H9 (cell line): ENCODE results near the gene PIP5K1C. TPM values are rescaled to one million over a fixed set of nuclear protein-coding genes. Genes with fewer than 3 reads are reported as not detected.

ENCODE experiments used
- DNase-seq: peaks from one replicate; pipeline ENCODE4 v3.0.0-alpha.2; 2017
- H2AFZ ChIP-seq: one replicate; pipeline ENCODE4 v1.6.1; 2013; ENCODE audit warnings: mild to moderate bottlenecking, low read length, control low read depth, moderate library complexity
- H2AK5ac ChIP-seq: 2 replicates; pipeline ENCODE4 v1.6.1; 2013; ENCODE audit warnings: low read length, control low read depth, mixed read lengths; ENCODE audit not compliant: insufficient read length
- H2BK120ac ChIP-seq: one replicate; pipeline ENCODE4 v1.6.1; 2013; ENCODE audit warnings: low read depth, mild to moderate bottlenecking, low read length, control low read depth, inconsistent platforms; ENCODE audit not compliant: poor library complexity, severe bottlenecking
- H2BK12ac ChIP-seq: 2 replicates; pipeline ENCODE4 v1.6.1; 2013; ENCODE audit warnings: low read length, control low read depth, mixed read lengths, low read depth; ENCODE audit not compliant: insufficient read length
- H2BK15ac ChIP-seq: 2 replicates; pipeline ENCODE4 v1.6.1; 2013; ENCODE audit warnings: low read depth, low read length, control low read depth
- H2BK20ac ChIP-seq: one replicate; pipeline ENCODE4 v1.6.1; 2013; ENCODE audit warnings: low read depth, mild to moderate bottlenecking, low read length, control low read depth, inconsistent platforms; ENCODE audit not compliant: poor library complexity, severe bottlenecking
- H2BK5ac ChIP-seq: 2 replicates; pipeline ENCODE4 v1.6.1; 2013; ENCODE audit warnings: low read length, control low read depth, mixed read lengths; ENCODE audit not compliant: insufficient read length
- H3K14ac ChIP-seq: 2 replicates; pipeline ENCODE4 v1.6.1; 2013; ENCODE audit warnings: low read length, control low read depth; ENCODE audit not compliant: insufficient read depth
- H3K18ac ChIP-seq: 2 replicates; pipeline ENCODE4 v1.6.1; 2013; ENCODE audit warnings: low read depth, mild to moderate bottlenecking, mixed read lengths, low read length, control low read depth; ENCODE audit not compliant: insufficient read length
- H3K23ac ChIP-seq: 2 replicates; pipeline ENCODE4 v1.6.1; 2013; ENCODE audit warnings: low read length, control low read depth, mixed read lengths, low read depth; ENCODE audit not compliant: insufficient read length
- H3K23me2 ChIP-seq: 2 replicates; pipeline ENCODE4 v1.6.1; 2013; ENCODE audit warnings: low read depth, mild to moderate bottlenecking, mixed read lengths, low read length, control low read depth; ENCODE audit not compliant: insufficient read length, poor library complexity, severe bottlenecking
- H3K27ac ChIP-seq: 2 replicates; pipeline ENCODE4 v1.5.1; 2013; ENCODE audit warnings: low read length, control low read depth, mixed read lengths, low read depth; ENCODE audit not compliant: insufficient read length
- H3K27me3 ChIP-seq: 2 replicates; pipeline ENCODE4 v1.6.1; 2013; ENCODE audit warnings: low read length, control low read depth, inconsistent platforms; ENCODE audit not compliant: insufficient read depth
- H3K4ac ChIP-seq: 2 replicates; pipeline ENCODE4 v1.6.1; 2013; ENCODE audit warnings: low read depth, mild to moderate bottlenecking, control low read depth, inconsistent platforms, low read length, moderate library complexity
- H3K4me1 ChIP-seq: 2 replicates; pipeline ENCODE4 v1.6.1; 2013; ENCODE audit warnings: low read length, control low read depth, inconsistent platforms; ENCODE audit not compliant: insufficient read depth
- H3K4me2 ChIP-seq: 2 replicates; pipeline ENCODE4 v1.6.1; 2013; ENCODE audit warnings: low read length, control low read depth, mixed read lengths; ENCODE audit not compliant: insufficient read length, insufficient read depth
- H3K56ac ChIP-seq: 2 replicates; pipeline ENCODE4 v1.6.1; 2013; ENCODE audit warnings: low read depth, mild to moderate bottlenecking, mixed read lengths, low read length, control low read depth; ENCODE audit not compliant: insufficient read length
- H3K79me1 ChIP-seq: 2 replicates; pipeline ENCODE4 v1.6.1; 2013; ENCODE audit warnings: low read depth, mild to moderate bottlenecking, moderate library complexity, low read length, control low read depth, inconsistent platforms; ENCODE audit not compliant: insufficient read depth, poor library complexity, severe bottlenecking
- H3K79me2 ChIP-seq: 2 replicates; pipeline ENCODE4 v1.6.1; 2013; ENCODE audit warnings: low read length, control low read depth, inconsistent platforms; ENCODE audit not compliant: insufficient read depth
- H3K9ac ChIP-seq: 2 replicates; pipeline ENCODE4 v1.6.1; 2013; ENCODE audit warnings: low read length, control low read depth, mixed read lengths; ENCODE audit not compliant: insufficient read length; ENCODE audit errors: extremely low read depth
- H3K9me3 ChIP-seq: one replicate; pipeline ENCODE4 v1.6.1; 2013; ENCODE audit warnings: low read depth, low read length, inconsistent platforms; ENCODE audit not compliant: control insufficient read depth
- H3T11ph ChIP-seq: one replicate; pipeline ENCODE4 v1.6.1; 2013; ENCODE audit warnings: mild to moderate bottlenecking, low read length, control low read depth, inconsistent platforms
- H4K20me1 ChIP-seq: one replicate; pipeline ENCODE4 v1.6.1; 2013; ENCODE audit not compliant: control insufficient read depth, insufficient read length, insufficient read depth
- H4K5ac ChIP-seq: 2 replicates; pipeline ENCODE4 v1.6.1; 2013; ENCODE audit warnings: low read depth, mild to moderate bottlenecking, mixed read lengths, low read length, control low read depth; ENCODE audit not compliant: insufficient read length
- H4K8ac ChIP-seq: replicated peaks from 2 replicates; pipeline ENCODE4 v1.6.1; 2013; ENCODE audit warnings: low read length, control low read depth, mixed read lengths, low read depth; ENCODE audit not compliant: insufficient read length
- H4K91ac ChIP-seq: 2 replicates; pipeline ENCODE4 v1.6.1; 2013; ENCODE audit warnings: low read depth, mild to moderate bottlenecking, moderate library complexity, mixed read lengths, low read length, control low read depth; ENCODE audit not compliant: insufficient read length
- H3K27ac Mint-ChIP-seq, 3 experiments: 2 replicates in 2 of 3; 3 replicates in 1 of 3; pipeline ENCODE4 v1.8.0; 2020 to 2021; ENCODE audit warnings: mixed read lengths in 3 of 3, mild to moderate bottlenecking in 1 of 3, moderate library complexity in 1 of 3
- H3K27me3 Mint-ChIP-seq: 2 replicates; pipeline ENCODE4 v1.8.0; 2021; ENCODE audit warnings: low read depth, mild to moderate bottlenecking, moderate library complexity, mixed read lengths
- H3K36me3 Mint-ChIP-seq, 3 experiments: 2 replicates in 2 of 3; 3 replicates in 1 of 3; pipeline ENCODE4 v1.8.0; 2020 to 2021; ENCODE audit warnings: low read depth in 3 of 3, mixed read lengths in 3 of 3; ENCODE audit not compliant: insufficient read depth in 1 of 3
- H3K4me1 Mint-ChIP-seq, 2 experiments: 2 replicates each; pipeline ENCODE4 v1.8.0; 2020; ENCODE audit warnings: mixed read lengths in 2 of 2
- H3K4me3 Mint-ChIP-seq, 2 experiments: 2 replicates in 1 of 2; 3 replicates in 1 of 2; pipeline ENCODE4 v1.8.0; 2020 to 2021; ENCODE audit warnings: mild to moderate bottlenecking in 2 of 2, mixed read lengths in 2 of 2, moderate library complexity in 1 of 2
- H3K9me3 Mint-ChIP-seq, 2 experiments: 2 replicates in 1 of 2; 3 replicates in 1 of 2; pipeline ENCODE4 v1.8.0; 2020; ENCODE audit warnings: mild to moderate bottlenecking in 2 of 2, mixed read lengths in 2 of 2, moderate library complexity in 1 of 2
- CTCF ChIP-seq: fragments of 200-600 bp; sonication (generic); conservative IDR thresholded peaks from 3 replicates; pipeline ENCODE4 v1.8.0; 2021; ENCODE audit warnings: antibody characterized with exemption, mild to moderate bottlenecking
- WGBS: extraction: QIAGEN DNeasy Blood & Tissue Kit; methylation state at CpG from one replicate; pipeline ENCODE4 v1.1.7; 2013; ENCODE audit warnings: missing lambda C conversion rate, low lambda C conversion rate, mixed read lengths; ENCODE audit not compliant: insufficient read length; ENCODE audit errors: extremely low coverage; 5-methylcytosine and 5-hydroxymethylcytosine counted together
- total RNA-seq: library from RNA; stranded (reverse); gene quantifications from 2 replicates; pipeline ENCODE4 v1.2.1, GENCODE V29; 2021

The PIP5K1C gene
- total RNA-seq, 1 experiment from 2014 or later = 41.7 TPM

- Histone ChIP-seq H3K9ac (no peak overlapping the region), H3K18ac (no peak overlapping the region), H2BK120ac (no peak overlapping the region), H3K27me3 (no peaks in the 10 kb centered on the region), H2BK15ac (no peak overlapping the region), H3K79me2 (no peaks in the 10 kb centered on the region), H3K27ac (no peak overlapping the region), H3K4me2 (no peak overlapping the region), H3T11ph (no peak overlapping the region), H3K14ac (no peak overlapping the region), H3K9me3 (no peaks in the 10 kb centered on the region), H2BK20ac (no peak overlapping the region), H2BK5ac (no peak overlapping the region), H4K5ac (no peak overlapping the region), H3K56ac (no peak overlapping the region), H2AK5ac (no peak overlapping the region), H3K23ac (no peak overlapping the region), H4K8ac (no peak overlapping the region), H4K91ac (no peak overlapping the region), H2AFZ (no peak overlapping the region), H2BK12ac (no peak overlapping the region), H3K4ac (no peak overlapping the region), H4K20me1 (peaks cover 3% of the 10 kb centered on the region), H3K4me1 (no peaks in the 10 kb centered on the region), H3K79me1 (no peaks in the 10 kb centered on the region), H3K23me2 (no peaks in the 10 kb centered on the region)
- no peak for TF ChIP-seq CTCF
- no peaks in the 10 kb centered on the region for H3K27me3 Mint-ChIP-seq
- H3K9me3 Mint-ChIP-seq = no peaks in the 10 kb centered on the region; a peak in 1 of 5 replicates
- no peak for DNase-seq
- H3K4me1 Mint-ChIP-seq = no peaks in the 10 kb centered on the region
- H3K4me3 Mint-ChIP-seq = no peak overlapping the region
- H3K27ac Mint-ChIP-seq = no peak overlapping the region
- no CpG with 5 or more reads among the region's 14 CpGs for WGBS
- H3K36me3 Mint-ChIP-seq = peaks cover 4 to 30% (median 23%) of the 10 kb centered on the region in 3 experiments
These were observed 47.8 kb downstream of the PIP5K1C start for GRCh38 chr19:3652422-3652821.
